GM12878 (cell line): ENCODE data around the gene KIF2C.

Source experiments
- POLR2AphosphoS5 ChIP-seq: IDR thresholded peaks from 2 replicates; pipeline ENCODE4 v1.6.1; 2011; ENCODE audit warnings: mild to moderate bottlenecking, low read length, inconsistent platforms
- RAD51 ChIP-seq: fragments of 450-650 bp; IDR thresholded peaks from 2 replicates; pipeline ENCODE4 v1.6.1; 2016; ENCODE audit warnings: moderate library complexity, mild to moderate bottlenecking, inconsistent platforms
- SUZ12 ChIP-seq: fragments of 200-600 bp; sonication (generic); IDR thresholded peaks from one replicate; pipeline ENCODE4 v1.6.1; 2018; ENCODE audit warnings: antibody characterized with exemption, mild to moderate bottlenecking; ENCODE audit not compliant: unreplicated experiment
- TF ChIP-seq, protein P1 (sequence below): IDR thresholded peaks from 2 replicates; pipeline ENCODE4 v1.6.1; 2011; ENCODE audit warnings: low read depth, low read length, improper control_type of control experiment, borderline replicate concordance
- TF ChIP-seq, protein P2 (sequence below), 3 experiments: IDR thresholded peaks in 2 of 3; conservative IDR thresholded peaks in 1 of 3; 2 replicates each; pipeline ENCODE4 v1.5.1; 2011; ENCODE audit warnings: low read depth in 3 of 3, low read length in 3 of 3, mild to moderate bottlenecking in 3 of 3, control low read depth in 2 of 3, moderate library complexity in 2 of 3, inconsistent platforms in 1 of 3, mixed read lengths in 1 of 3; ENCODE audit not compliant: control insufficient read depth in 2 of 3, insufficient read depth in 1 of 3; ENCODE audit errors: extremely low read depth in 1 of 3
- TF ChIP-seq, protein P3 (sequence below): fragments of 450-650 bp; IDR thresholded peaks from 2 replicates; pipeline ENCODE4 v1.6.1; 2017; ENCODE audit warnings: mild to moderate bottlenecking

DNA sequence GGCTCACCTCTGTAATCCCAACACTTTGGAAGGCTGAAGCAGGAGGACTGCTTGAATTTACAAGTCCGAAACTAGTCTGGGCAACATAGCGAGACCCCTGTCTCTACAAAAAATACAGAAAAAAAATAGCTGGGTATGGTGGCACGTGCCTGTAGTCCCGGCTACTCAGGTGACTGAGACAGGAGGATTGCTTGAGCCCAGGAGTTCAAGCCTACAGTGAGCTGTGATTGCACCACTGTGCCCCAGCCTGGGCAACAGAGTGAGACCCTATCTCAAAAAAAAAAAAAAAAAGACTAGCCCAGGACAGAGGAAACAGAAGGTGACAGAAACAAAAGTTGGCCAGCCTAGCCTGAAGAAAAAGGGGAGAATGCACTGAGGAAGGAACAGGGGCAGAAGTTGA lies 44.0 kb upstream of the KIF2C start:
- TF ChIP-seq, protein P1, sequence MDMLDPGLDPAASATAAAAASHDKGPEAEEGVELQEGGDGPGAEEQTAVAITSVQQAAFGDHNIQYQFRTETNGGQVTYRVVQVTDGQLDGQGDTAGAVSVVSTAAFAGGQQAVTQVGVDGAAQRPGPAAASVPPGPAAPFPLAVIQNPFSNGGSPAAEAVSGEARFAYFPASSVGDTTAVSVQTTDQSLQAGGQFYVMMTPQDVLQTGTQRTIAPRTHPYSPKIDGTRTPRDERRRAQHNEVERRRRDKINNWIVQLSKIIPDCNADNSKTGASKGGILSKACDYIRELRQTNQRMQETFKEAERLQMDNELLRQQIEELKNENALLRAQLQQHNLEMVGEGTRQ, result no peak
- TF ChIP-seq, protein P2, sequence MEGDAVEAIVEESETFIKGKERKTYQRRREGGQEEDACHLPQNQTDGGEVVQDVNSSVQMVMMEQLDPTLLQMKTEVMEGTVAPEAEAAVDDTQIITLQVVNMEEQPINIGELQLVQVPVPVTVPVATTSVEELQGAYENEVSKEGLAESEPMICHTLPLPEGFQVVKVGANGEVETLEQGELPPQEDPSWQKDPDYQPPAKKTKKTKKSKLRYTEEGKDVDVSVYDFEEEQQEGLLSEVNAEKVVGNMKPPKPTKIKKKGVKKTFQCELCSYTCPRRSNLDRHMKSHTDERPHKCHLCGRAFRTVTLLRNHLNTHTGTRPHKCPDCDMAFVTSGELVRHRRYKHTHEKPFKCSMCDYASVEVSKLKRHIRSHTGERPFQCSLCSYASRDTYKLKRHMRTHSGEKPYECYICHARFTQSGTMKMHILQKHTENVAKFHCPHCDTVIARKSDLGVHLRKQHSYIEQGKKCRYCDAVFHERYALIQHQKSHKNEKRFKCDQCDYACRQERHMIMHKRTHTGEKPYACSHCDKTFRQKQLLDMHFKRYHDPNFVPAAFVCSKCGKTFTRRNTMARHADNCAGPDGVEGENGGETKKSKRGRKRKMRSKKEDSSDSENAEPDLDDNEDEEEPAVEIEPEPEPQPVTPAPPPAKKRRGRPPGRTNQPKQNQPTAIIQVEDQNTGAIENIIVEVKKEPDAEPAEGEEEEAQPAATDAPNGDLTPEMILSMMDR (IDR thresholded peaks at IDR 0.05 in 2 of 3, conservative IDR thresholded peaks at IDR 0.05 in 1 of 3; ENCODE audit: control insufficient read depth in 2 of 3, extremely low read depth in 1 of 3, insufficient read depth in 1 of 3, low read depth in 3 of 3, low read length in 3 of 3), result no peak
- TF ChIP-seq, protein P3, sequence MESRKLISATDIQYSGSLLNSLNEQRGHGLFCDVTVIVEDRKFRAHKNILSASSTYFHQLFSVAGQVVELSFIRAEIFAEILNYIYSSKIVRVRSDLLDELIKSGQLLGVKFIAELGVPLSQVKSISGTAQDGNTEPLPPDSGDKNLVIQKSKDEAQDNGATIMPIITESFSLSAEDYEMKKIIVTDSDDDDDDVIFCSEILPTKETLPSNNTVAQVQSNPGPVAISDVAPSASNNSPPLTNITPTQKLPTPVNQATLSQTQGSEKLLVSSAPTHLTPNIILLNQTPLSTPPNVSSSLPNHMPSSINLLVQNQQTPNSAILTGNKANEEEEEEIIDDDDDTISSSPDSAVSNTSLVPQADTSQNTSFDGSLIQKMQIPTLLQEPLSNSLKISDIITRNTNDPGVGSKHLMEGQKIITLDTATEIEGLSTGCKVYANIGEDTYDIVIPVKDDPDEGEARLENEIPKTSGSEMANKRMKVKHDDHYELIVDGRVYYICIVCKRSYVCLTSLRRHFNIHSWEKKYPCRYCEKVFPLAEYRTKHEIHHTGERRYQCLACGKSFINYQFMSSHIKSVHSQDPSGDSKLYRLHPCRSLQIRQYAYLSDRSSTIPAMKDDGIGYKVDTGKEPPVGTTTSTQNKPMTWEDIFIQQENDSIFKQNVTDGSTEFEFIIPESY, result no peak
- TF ChIP-seq RAD51 (no peak), SUZ12 (no peak), POLR2AphosphoS5 (no peak)
